NCI-H1436 (cell line): ENCODE data around the gene PACS1.

Source experiments
- DNase-seq: peaks from one replicate; lab custom pipeline; 2025; lab: John Stamatoyannopoulos, UW

Gene PACS1

DNA sequence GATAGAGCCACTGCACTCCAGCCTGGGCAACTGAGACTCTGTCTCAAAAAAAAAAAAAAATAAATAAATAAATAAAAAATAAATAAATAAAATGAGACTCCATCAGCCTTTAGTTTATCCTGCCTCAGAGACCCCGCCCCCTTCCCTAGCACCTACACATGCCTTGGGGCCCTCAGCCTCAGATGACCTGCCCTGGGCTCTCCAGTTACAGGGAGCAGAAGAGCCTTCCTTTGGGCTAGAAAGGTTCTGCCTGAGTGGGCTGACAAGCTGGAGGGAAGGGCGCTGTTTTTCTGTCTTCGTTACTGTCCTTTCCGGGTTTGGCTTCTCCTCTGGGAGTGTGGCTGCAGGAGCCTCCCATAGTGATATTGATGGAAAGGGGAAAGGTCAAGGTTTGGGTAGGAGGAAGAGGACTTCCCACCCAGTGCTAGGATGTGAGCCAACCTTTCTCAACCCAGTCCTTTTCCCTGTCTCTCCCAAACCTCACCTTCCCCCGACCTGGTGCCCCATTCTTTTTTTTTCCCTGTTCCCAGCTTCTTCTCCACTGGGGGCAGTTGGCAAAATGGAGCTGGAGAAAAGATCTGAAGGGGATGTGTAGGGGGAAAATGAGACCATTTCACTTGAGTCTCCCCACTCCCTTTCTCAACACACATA lies 19.4 kb upstream of the PACS1 start:
- DNase-seq, result peak; percentile 14

DNA sequence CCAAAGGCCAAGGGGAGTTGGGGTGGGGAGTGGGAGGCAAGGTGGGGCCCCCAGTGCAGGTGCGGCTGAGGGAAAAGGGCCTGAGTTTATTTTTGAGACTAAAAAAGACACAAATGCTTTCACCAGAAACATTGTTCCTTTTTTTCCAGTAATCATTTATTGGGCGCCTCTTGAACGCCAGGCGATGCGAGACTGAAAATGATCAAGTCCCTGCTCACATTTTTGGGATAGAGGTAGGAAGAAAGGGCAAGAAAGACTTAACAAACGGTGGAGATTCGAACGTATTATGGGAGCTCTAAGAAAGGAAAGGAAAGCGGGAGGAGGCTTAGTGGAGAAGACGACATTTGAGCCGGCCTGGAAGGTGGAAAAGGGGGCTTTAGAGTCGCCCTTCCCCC lies 18.7 kb upstream of the PACS1 start:
- DNase-seq, result no peak

DNA sequence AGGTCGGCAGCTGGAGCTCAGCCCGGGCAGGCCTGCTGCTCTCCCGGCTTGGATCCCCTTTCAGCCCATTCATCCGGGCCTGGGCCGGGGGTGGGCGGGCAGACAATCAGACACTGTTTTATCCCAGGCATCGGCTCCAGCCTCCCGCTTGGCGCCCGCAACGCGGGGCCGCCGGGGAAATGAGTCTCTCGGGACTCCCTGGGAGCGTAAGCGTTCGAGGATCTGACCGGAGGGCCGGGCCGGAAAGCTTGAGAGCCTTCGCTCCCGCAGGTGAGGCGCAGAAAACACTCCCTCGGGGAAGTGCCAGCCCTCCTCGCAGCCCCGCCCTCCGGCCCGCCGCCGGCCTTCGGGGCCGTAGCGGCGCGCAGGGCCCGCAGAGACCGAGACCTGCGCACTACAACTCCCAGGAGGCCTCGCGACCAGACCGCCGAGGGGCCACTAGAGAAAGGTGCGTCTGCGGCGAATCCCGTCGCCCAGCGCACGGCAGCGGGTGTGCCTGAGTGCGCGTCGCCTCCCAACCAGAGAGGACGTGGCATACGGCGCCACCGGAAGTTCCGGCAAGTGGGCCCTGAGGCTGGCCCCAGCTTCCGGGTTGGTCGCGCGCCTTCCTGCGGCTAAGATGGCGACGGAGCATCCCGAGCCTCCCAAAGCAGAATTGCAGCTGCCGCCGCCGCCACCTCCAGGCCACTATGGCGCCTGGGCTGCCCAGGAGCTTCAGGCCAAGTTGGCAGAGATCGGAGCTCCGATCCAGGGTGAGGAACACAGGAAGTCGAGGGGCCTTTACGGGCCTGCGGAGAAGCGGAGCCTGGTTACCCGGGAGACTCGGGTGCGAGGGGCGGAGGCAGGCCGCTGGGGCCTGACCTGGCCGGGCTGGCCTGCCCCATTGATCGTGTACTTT lies 18.1 kb upstream of the PACS1 start, which contains the start of gene SF3B2:
TSS of gene SF3B2 (plus strand) at position 599 of the 898 bp plus-strand sequence. CDS start at position 620, 21 bp downstream.
- DNase-seq, result peak; percentile 98

DNA sequence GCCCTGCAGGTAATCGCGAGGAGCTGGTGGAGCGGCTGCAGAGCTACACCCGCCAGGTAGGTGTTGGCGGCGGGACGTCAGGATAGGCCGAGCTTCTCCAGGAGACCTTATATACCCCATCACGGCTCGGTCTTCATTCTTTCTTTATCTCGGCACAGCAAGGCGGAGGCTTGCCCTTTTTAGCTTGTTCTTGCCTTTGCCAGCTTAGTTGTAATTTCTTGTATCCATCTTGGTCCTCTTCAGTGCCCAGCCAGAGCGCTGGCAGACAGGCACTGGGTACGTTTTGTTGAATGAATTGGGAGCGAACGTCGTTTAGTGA lies 17.4 kb upstream of the PACS1 start:
- no peak for DNase-seq

DNA sequence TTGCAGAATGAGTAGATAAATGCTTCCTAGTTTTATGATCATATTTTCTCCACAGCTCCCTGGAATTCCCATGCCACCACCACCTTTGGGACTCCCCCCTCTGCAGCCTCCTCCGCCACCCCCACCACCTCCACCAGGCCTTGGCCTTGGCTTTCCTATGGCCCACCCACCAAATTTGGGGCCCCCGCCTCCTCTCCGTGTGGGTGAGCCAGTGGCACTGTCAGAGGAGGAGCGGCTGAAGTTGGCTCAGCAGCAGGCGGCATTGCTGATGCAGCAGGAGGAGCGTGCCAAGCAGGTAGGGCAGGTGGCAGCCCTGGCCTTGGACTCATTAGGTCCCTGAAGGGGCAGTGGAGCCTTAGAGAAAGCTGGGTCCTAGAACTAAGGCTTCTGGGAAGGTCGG lies 15.1 kb upstream of the PACS1 start:
- DNase-seq, result no peak

DNA sequence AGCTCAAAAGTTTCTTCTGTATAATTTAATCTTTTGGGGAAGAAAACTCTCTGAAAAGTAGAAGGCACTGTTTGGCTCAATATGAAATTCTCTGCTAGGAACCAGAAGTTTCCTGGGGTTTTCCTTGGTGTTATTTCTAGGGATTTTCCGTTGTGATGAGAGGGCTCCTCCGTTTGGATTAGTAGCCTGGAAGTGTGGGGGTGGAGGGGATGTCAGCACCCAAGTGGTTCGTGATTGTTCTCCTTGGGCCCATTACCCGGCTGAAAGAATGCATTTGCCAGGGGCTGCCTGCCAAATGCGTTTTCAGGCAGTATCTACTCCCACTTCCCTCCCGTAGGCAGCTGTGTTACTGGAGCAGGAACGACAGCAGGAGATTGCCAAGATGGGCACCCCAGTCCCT lies 13.6 kb upstream of the PACS1 start:
- DNase-seq, result no peak

DNA sequence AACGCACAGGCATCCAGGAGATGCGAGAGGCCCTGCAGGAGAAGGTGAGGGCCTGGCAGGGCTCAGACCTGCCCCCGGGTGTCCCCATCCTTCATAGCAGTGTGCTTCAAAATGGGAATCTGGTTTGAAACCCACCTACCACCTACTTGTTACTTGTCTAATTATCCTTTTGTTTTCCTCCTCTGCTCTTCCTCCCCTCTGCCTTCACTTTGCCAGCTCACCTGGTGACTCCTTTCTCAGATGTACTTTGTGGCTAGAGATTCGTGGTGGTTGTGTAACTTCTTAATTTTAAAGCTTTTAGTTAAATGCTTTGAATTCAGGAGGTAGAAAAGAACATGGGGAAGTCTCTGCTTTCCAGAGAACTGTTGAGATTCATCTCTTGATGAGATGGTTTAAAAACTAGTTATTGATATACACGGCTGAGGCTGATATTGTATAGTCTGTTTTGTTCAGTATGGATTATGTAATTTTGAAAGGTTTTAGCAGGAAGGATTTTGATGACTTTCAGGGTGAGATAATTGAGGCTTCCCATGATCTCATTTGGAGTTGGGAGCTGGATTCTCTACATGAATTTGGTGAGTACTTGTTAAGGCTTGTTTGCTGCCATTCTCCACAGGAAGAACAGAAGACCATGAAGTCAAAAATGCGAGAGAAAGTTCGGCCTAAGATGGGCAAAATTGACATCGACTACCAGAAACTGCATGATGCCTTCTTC lies 9.9 kb upstream of the PACS1 start:
- no peak for DNase-seq

DNA sequence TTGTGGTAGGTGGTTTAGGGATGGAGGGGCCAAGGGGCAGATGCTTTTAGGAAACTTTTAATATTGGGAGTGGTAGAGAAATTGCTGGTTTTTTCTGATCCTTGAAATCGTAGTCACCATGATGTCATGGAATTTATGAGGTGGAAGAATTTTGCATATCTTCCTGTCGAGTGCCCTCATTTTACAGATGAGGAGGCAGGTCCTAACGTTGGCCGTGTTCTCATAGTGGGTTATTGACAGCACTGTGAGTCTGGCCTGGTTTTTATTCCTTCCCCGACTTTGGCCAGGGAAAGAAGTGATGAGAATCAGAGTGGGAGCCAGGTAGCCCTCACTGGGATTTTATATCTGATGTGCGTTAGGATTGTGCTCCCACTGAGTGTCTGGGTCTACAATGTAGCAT lies 8.8 kb upstream of the PACS1 start:
- no peak for DNase-seq

DNA sequence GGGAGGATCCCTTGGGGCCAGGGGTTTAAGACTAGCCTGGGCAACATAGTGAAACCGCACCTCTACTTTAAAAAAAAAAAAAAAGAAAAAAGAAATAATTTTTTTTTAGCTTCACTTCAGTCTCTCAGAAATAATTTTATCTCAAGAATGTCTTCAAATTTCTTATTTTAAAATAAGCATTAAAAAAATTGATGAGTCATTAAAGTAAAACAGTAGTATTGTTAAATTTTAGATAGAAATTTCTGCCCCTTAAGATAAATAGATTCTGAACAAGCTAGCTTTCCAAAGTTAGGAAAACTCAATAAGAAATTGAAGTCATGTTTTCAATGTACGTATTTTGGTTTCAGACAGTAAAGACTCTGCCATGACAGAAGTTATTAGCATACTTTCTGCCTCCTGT lies 7.7 kb upstream of the PACS1 start:
- DNase-seq, result no peak

DNA sequence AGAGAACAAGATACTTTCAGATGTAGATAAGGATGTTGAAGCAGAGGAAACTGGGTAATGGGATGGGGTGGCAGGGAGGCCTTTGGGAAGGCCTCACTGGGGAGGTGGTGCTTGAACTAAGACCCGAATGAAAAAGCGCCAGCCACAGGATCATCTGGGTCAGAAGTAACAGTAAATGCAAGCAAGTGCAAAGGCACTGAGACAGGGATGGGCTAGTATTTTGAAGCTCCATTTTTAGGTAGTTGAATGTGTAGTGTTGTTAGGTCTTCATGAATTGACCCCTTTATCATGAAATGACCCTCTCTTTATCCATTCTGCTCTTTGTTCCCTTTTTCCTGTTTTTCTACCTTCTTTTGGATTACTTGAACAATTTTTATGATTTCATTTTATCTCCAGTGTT lies 6.2 kb upstream of the PACS1 start:
- no peak for DNase-seq

DNA sequence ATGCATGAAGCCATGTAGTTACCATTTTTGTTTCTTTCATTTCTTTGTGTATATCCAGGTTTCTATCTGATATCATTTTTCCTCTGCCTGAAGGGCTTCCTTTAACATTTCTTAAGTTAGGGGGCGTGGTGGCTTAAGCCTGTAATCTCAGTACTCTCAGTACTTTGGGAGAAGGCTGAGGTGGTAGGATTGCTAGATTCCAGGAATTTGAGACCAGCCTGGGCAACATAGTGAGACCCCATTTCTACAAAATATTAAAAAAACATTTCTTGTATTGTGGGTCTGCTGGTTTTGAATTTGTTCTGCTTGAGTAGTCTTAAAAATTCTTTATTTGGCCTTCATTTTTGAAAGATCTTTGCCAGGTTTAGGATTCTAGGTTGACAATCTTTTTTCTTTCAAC lies 5.5 kb upstream of the PACS1 start:
- no peak for DNase-seq

DNA sequence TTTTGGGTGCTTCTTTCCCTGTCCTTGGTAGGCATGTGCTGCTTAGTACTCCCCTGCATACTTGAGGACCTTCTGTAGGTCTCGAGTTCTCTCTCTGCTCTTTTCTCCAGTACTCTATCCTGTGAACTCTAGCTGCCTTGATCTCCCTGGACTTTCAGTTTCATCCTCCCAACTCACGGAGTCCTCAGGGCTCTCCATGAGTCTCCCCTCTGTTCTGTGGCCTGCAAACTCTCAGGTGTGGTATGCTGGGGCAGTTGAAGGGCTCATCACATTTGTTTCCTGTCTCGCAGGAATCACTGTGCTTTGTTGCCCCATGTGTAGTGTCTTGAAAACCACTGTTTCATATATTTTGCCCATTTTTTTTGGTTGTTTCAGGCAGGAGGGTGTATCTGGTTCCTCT lies 3.3 kb upstream of the PACS1 start:
- no peak for DNase-seq

DNA sequence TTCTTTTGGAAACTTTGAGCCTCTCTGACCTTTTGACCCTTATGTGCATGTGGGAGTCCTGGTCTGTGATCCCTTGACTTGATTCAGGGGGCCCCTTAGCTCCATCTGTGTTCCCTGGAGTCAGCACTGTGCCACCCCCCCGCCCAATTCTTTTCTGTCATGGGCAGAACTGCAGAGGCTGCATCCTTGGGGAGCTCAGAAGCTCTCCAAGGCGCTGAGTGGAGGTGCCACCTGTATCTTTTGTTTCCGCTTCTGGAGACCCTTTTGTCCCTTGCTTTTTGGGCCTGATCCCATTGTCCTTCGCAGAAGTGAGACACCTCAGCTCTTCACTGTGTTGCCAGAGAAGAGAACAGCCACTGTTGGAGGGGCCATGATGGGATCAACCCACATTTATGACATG lies 2.4 kb upstream of the PACS1 start:
- DNase-seq, result no peak

DNA sequence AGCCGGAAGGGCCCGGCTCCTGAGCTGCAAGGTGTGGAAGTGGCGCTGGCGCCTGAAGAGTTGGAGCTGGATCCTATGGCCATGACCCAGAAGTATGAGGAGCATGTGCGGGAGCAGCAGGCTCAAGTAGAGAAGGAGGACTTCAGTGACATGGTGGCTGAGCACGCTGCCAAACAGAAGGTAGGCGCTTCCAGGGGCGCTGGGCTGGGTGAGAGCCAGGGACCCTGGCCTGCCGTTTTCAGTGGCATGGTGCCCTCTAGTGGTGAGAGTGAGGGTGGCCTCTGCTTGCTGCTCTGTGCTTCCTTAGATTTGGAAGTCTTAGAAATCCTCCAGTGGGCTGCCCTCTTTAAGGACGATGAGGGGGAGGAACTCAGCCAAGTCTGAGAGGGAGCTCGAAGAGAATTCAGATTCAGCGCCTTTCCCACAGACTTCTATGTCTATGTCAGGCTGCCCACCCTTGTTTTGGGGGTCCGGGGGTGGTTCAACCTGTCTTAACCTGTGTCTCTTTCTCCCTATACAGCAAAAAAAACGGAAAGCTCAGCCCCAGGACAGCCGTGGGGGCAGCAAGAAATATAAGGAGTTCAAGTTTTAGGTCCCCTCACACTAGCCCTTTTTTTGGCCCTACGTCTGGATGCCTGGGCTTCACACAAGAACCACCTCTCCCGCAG lies 1.8 kb upstream of the PACS1 start:
- peak; percentile 59 for DNase-seq

DNA sequence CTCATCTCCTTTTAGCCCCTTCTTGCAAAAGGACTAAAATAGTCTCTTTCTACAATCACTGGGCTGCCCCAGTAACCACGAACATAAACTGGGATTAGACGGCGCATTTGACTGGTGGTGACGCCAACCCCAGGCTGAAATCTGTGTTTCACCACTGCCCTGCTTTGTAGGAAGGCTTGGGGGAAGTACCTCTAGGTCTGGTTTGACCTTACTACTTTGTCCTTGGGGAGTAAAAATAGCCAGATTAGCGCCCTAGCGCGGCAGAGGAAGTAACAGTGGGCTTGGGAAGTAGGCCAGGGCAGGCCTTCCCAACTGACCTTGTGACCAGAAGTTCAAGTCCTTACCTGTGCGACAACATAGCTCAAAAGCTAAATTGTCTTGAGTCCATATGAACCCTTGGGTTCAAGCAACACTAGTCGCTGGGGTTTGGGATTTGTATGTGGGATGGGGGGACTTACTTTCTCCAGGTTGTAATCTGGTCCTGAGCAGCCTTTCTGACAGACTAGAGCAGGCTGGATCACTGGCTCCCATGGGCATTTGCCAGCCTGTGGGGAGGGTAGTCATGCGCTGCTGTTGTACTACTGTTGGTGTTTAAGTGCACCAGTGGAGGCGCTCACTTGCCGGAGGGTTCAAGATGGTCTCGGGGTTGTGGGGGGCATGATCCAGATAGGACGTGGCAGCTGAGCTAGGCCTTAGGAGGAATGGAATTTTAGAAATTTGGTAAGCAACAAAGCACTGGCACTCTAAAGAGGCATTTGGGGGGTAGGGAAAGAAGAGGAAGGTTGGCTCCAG lies 953 bp upstream of the PACS1 start:
- DNase-seq, result no peak

DNA sequence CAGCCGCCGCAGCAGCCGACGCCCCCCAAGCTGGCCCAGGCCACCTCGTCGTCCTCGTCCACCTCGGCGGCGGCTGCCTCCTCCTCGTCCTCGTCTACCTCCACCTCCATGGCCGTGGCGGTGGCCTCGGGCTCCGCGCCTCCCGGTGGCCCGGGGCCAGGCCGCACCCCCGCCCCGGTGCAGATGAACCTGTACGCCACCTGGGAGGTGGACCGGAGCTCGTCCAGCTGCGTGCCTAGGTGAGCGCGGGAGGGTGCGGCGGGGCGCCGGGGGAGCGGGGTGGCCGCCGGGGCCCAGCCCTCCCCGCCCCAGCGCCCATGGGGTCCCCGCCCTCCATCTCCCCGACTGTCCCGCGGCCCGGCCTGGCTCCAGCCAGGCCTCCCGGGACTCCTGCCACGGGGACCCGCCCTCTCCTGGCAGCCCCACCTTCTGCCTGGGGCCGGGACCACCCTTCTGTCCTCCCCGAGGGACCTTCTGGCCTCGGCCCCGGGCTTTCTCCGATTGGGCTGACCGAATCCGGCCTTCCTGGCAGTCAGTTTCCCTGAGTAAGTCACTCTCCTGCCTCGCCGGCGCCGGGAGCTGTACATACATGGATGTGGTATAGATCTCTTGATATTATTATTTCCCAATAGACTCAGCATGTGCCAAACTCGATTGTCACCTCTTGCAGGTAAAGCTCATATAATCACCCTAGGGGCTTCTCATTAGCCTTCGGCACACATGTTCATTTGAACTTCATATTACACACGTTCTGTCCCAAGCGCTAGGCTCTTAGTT lies 720 bp downstream of the PACS1 start:
- DNase-seq, result no peak

DNA sequence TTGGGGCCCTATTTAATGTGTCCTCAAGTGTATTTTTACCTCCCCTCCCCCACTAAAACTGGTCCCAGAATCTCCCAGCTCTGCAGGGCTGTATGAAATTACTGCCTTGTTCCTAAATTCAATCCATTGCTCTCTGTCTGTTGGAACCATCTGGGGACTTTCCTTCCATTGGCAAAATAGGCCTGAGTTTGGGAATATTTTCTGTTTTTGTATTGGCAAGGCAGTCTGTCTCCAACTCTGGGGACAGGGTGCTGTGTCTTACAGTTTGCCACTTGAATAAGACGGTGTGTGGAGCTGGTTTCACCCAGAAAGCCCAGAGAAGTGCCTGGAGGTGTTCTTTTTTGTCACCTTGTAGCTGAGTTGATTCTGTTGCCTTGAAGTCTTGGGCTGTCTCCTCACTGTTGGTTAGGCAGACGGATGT lies 1.3 kb downstream of the PACS1 start:
- no peak for DNase-seq

DNA sequence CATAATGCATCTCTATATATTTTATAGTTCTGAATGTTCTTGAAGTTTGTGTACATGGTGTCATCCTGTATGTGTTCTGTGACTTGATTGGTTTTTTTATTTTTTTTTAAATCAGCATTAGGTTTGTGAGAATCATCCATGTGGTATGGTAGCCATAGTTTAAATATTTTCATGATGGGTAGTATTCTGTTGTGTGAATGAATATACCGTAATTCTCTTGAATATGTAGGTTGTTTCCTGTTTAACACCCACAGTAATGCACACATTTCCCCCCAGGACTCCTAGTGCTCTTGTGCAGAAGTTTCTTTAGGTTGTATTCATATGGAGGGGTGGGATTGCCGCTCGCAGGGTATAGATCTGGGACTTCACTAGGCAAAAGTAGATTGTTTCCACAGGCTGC lies 2.0 kb downstream of the PACS1 start:
- DNase-seq, result no peak

DNA sequence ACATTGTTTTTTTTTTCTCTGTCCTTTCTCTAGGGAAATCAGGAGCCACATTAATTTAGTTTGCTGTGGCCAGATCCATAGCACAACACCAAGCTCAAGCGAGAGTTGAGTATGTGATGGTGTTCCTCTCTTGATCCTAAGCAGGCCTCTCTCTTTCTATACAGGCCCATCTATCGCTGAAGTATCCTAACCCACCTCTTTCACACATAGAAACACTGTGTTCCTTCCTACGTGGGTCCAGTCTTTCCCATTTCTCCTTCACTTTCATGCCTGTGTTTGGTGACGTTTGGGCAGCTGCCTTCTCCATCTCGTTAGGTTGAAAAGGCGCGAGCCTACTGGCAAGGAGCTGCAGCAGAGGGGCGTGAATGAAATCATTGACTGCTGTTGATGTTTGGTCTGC lies 2.4 kb downstream of the PACS1 start:
- DNase-seq, result no peak

DNA sequence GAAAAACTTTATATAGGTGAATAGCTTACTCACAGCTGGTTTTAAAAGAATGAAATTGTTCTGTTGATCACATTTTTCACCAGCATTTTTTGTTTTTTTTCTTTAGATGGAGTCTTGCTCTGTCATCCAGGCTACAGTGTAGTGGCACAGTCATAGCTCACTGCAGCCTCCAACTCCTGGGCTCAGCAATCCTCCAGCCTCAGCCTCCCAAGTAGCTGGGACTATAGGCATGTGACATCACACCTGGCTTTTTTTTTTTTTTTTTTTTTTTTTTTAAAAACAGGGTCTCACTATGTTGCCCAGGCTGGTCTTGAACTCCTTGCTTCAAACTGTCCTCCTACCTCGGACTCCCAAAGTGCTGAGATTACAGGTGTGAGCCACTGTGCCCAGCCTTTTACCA lies 3.6 kb downstream of the PACS1 start:
- no peak for DNase-seq

DNA sequence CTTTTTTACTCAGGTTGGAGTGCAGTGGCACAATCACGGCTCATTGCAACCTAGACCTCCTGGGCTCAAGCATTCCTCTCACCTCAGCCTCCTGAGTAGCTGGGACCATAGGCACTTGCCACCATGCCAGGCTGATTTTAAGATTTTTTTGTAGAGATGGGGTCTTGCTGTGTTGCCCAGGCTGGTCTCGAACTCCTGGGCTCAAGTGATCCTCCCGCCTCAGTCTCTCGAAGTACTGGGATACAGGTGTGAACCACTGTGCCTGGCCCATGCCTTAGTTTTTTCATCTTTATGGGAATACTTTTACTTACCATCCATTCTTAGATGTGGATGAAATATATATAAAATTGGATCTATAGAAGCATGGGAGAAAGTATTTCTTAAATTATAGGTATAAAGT lies 5.2 kb downstream of the PACS1 start:
- no peak for DNase-seq
